ENCODE results near the gene ZNF853. TPM values are rescaled to one million over a fixed set of nuclear protein-coding genes. Genes with fewer than 3 reads are reported as not detected.
A peak's percentile ranks its signal among the peaks of the same experiment; 100 is the strongest.

The ZNF853 gene
- total and polyA plus RNA-seq, 2 of the 8 experiments (the other 6 are each of a cell fraction or from before 2014, with no cell fraction given), result 4.3 to 5.7 TPM

DNA sequence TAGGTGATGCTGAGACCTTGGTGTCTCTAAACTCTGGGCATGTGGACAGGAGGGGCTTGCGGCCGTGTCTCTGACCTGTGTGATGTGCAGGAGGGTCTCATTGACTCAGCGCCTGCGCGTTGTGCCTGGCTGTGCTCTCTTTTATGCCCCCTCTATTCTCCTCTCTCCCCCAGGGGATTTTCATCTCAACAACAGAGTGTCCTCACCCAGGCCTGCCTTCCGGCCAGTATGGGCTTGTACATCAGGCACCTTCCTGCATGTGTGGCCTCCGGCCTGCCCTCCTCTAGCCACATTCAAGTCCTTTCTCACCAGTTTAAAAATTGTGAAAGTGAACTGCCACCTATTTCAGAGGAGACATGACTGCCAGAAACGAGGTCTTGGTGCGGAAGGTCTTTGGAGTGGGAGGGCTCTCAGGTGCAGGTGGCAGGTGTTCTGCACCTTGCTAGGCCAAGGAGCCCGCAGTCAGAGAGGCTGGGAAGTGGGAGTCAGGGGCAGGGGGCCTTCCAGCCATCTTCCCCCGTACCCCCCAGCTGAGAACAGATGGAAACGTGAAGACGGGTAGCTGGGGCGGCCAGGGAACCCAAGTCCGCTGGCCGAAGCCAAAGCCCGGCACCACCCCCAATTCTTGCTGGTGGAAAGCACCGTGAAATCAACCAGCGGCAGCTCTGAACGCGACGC, 26.1 kb upstream of the ZNF853 start:
- H3K23me2 ChIP-seq (ENCODE audit: low read depth, low read length), result no peaks in the 10 kb centered on the region; the same call in 1 of the 2 replicates
- H3K4me1 ChIP-seq (replicated peaks in 1 of 4; ENCODE audit: control insufficient read depth in 3 of 4, insufficient read depth in 4 of 4, low read length in 3 of 4), result peaks cover 0 to 3% (median 0%) of the 10 kb centered on the region in 4 experiments; a peak in 1 of 7 replicates
- 57% methylated on average over 21 of the region's 22 CpGs; no CpG with 5 or more reads in 1 of the 2 experiments for WGBS, 2 experiments (ENCODE audit: extremely low coverage in 1 of 2, insufficient coverage in 1 of 2, insufficient read length in 1 of 2, insufficient replicate concordance in 2 of 2, low coverage in 1 of 2, low lambda C conversion rate in 2 of 2, missing lambda C conversion rate in 1 of 2)
- no peak overlapping the region for H3K27ac ChIP-seq (ENCODE audit: low read depth, low read length)
- POLR2A ChIA-PET (ENCODE audit: partially characterized antibody), result interaction anchor here (0.7 to 4.5 kb wide), 8 partner anchors 8 to 89 kb away, joined by 3 to 25 read pairs (median 3); partner anchors contain the start of genes ZDHHC4 and ZNF853
- H2AK5ac ChIP-seq (ENCODE audit: low read depth, low read length), result no peak overlapping the region
- H2BK5ac ChIP-seq (ENCODE audit: low read depth, low read length), result no peak overlapping the region
- CTCF ChIA-PET (ENCODE audit: partially characterized antibody), result interaction anchor here (0.6 to 4.3 kb wide), 9 partner anchors 11 to 77 kb away, joined by 3 to 16 read pairs (median 6); no protein-coding TSS in a partner anchor
- no peaks in the 10 kb centered on the region for H3K9me3 ChIP-seq (ENCODE audit: insufficient read depth in 2 of 2, low read depth in 1 of 2, low read length in 1 of 2)
- no peak overlapping the region for H3K18ac ChIP-seq (ENCODE audit: extremely low read depth, low read length)
- no peak overlapping the region for H2BK20ac ChIP-seq (ENCODE audit: low read length)
- peak overlapping the region; percentile 74 to 78 for H3K4me2 ChIP-seq (ENCODE audit: insufficient read depth in 1 of 2, low read depth in 2 of 2, low read length in 2 of 2)
- no peak overlapping the region for H2BK12ac ChIP-seq (ENCODE audit: low read depth, low read length)
- no peak overlapping the region for H2BK15ac ChIP-seq (ENCODE audit: low read length)
- H3K79me2 ChIP-seq (ENCODE audit: control insufficient read depth in 1 of 2, insufficient read depth in 2 of 2, low read length in 2 of 2), result no peaks in the 10 kb centered on the region
- FAIRE-seq, result no peak
- H3K56ac ChIP-seq (replicated peaks; ENCODE audit: insufficient read length, low read depth, low read length), result no peak overlapping the region
- H4K91ac ChIP-seq (replicated peaks; ENCODE audit: insufficient read length, low read length), result no peak overlapping the region
- peaks cover 0 to 3% of the 10 kb centered on the region in 2 experiments for H4K20me1 ChIP-seq (replicated peaks in 1 of 2; ENCODE audit: control insufficient read depth in 1 of 2, insufficient read depth in 2 of 2, low read length in 2 of 2)
- H3K36me3 ChIP-seq (ENCODE audit: control insufficient read depth in 2 of 4, insufficient read depth in 4 of 4, low read length in 3 of 4), result peaks cover 4 to 38% (median 14%) of the 10 kb centered on the region in 4 experiments
- DNase-seq (ENCODE audit: low read depth in 1 of 2, low spot score in 2 of 2), result no peak
- H2BK120ac ChIP-seq (replicated peaks; ENCODE audit: low read depth, low read length), result no peak overlapping the region
- 0 out of 2 replicates have a peak overlapping the region, but pooled peaks have one; percentile 45 for H2AFZ ChIP-seq (ENCODE audit: low read length)
- H4K8ac ChIP-seq (ENCODE audit: extremely low read depth, insufficient read depth, low read length), result peak overlapping the region; percentile 78; the same call in 1 of the 2 replicates
- H3K4me3 ChIP-seq (ENCODE audit: extremely low read depth in 1 of 4, insufficient read depth in 2 of 4, low read depth in 3 of 4, low read length in 4 of 4), result peak overlapping the region in 2 of 4 experiments; percentile 32 to 52; a peak in 5 of 8 replicates
- no peak overlapping the region for H3K4ac ChIP-seq (replicated peaks; ENCODE audit: insufficient read length, low read depth, low read length)
- no peaks in the 10 kb centered on the region; the same call in 1 of the 2 replicates for H3K79me1 ChIP-seq (ENCODE audit: low read depth, low read length)
- no peaks in the 10 kb centered on the region for H3K27me3 ChIP-seq (replicated peaks in 1 of 4; ENCODE audit: control insufficient read depth in 3 of 4, extremely low read depth in 1 of 4, insufficient read depth in 3 of 4, low read length in 3 of 4)
- H4K5ac ChIP-seq (ENCODE audit: insufficient read length, low read depth, low read length), result no peak overlapping the region
- H3K9ac ChIP-seq (replicated peaks in 1 of 4; ENCODE audit: extremely low read depth in 1 of 4, low read depth in 3 of 4, low read length in 3 of 4), result no peak overlapping the region
- no peak overlapping the region for H3K14ac ChIP-seq (ENCODE audit: insufficient read length)
- no peak overlapping the region for H3K23ac ChIP-seq (ENCODE audit: insufficient read length)
- no peak for TF ChIP-seq EZH2 (IDR thresholded peaks at IDR 0.05; ENCODE audit: low read depth, low read length, severe bottlenecking)
- TF ChIP-seq GABPA (IDR thresholded peaks at IDR 0.05; ENCODE audit: borderline replicate concordance, insufficient read depth, low read length), result no peak
- no peak for TF ChIP-seq SIRT6 (IDR thresholded peaks at IDR 0.05; ENCODE audit: low read length)
- TF ChIP-seq FOSL1 (IDR thresholded peaks at IDR 0.05; ENCODE audit: insufficient read depth, low read depth, low read length), result no peak
- no peak for TF ChIP-seq BACH1 (IDR thresholded peaks at IDR 0.05; ENCODE audit: low read length)
- no peak for TF ChIP-seq CTBP2 (IDR thresholded peaks at IDR 0.05; ENCODE audit: borderline replicate concordance, insufficient read depth, insufficient read length, low read length)
- TF ChIP-seq, protein P1, sequence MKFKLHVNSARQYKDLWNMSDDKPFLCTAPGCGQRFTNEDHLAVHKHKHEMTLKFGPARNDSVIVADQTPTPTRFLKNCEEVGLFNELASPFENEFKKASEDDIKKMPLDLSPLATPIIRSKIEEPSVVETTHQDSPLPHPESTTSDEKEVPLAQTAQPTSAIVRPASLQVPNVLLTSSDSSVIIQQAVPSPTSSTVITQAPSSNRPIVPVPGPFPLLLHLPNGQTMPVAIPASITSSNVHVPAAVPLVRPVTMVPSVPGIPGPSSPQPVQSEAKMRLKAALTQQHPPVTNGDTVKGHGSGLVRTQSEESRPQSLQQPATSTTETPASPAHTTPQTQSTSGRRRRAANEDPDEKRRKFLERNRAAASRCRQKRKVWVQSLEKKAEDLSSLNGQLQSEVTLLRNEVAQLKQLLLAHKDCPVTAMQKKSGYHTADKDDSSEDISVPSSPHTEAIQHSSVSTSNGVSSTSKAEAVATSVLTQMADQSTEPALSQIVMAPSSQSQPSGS (IDR thresholded peaks at IDR 0.05; ENCODE audit: low read length), result no peak
- no peak for TF ChIP-seq CREB1 (IDR thresholded peaks at IDR 0.05)
